GM21737 (cell line): ENCODE results near the gene KNG1.
"Not testable (repeated sequence)": the region's sequence is repeated elsewhere in the genome, so short reads cannot be mapped to it uniquely, and the experiment has no call there.

ENCODE experiments used
- ATAC-seq: cut with Tn5 transposase; IDR thresholded peaks from one replicate; pipeline ENCODE4 v1.9.1; 2021; ENCODE audit warnings: mild to moderate bottlenecking, moderate library complexity; ENCODE audit not compliant: unreplicated experiment

KNG1 gene

DNA sequence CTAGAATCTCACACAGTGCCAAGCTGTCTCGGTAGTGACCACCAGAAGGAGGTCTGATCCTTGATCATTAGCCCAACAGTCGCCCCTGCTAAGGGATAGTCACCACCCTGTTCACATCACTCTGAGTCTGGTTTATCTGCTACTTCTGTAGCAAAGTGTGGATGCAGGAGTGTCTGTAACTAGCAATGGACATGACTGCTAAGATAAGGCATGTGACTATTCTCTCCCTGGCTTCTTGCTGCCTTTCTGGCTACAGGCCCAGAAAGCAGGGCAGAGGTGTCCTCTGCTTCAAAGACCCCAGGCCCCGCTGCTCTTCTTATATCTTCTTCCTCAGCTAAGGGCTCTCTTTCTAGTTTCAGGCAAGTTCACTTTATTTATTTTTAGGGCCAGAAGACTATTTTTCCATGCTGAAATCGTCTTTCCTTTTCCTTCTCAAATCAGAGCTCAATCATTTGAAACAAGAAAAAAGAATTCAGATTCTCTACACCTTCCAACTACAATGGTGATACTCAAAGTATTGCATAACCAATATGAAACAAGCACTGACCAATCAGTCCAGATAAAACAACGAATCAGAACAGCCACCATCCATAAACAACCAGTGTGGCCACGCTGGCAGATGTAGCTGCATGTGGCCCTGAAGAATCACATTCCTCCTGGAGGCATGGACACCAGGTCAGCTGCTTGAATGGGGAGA is 8.0 kb upstream of the KNG1 start:
- no peak for ATAC-seq

- not testable (repeated sequence) for ATAC-seq
These were observed 6.5 kb upstream of the KNG1 start for GRCh38 chr3:186710694-186711093.

DNA sequence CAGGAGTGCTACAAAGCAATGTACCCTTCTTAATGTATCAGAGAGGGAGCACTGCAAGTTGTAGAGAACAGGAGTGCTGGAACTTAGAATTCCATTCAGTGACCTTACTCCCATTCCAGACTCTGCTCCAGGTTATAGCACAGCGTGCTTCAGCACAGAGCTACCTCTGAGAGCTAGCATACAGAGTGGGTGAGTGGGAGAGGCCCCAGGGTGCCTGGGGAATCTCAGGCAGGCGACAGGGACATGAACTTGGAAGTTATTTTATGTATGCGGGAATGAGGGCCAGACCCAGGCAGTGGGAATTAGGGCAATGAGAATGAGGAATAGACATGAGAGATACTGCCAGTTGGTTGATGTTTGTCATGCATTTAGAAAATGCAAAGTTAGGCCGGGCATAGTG is 3.7 kb upstream of the KNG1 start:
- no peak for ATAC-seq

DNA sequence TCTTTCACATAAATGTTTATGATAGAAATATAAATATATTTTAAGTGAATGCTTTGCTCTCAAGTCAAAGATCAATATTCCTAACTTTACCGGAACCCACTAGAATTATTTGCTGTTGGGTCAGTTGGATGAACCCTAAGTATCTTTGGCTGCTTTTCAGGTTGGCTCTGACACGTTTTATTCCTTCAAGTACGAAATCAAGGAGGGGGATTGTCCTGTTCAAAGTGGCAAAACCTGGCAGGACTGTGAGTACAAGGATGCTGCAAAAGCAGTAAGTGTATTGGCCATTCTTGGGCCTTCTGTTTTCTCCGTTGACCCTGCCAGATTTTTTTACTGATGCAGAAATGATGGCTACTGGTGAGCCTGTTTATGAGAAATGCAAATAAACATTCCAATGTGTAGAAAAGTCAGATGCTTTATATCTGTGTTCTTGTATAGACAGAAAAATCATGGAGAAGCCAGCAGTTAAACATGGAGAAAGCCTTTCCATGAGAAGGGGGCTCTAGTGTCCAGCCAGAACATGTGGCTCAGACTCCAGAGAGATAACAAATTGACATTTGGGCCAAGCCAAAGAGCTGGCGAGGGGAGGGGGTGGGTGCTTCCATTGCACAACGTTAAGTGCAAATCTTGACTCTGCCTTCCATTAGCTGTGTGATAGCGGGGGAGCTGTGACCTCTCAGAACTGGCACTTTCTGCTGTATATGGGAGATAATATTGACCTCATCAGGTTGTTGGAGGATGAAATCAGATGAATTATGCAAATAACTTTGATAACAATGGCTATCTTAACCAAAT is 3.0 kb downstream of the KNG1 start:
- ATAC-seq: no peak

- no peak for ATAC-seq
These were observed 5.3 kb downstream of the KNG1 start for GRCh38 chr3:186722457-186722856.

GRCh38 chr3:186724911-186725310 is 7.8 kb downstream of the KNG1 start:
- no peak for ATAC-seq

GRCh38 chr3:186732169-186732766 is 15.1 kb downstream of the KNG1 start:
- ATAC-seq: no peak

- ATAC-seq: no peak
These were observed 25.6 kb downstream of the KNG1 start for GRCh38 chr3:186742618-186743380.

DNA sequence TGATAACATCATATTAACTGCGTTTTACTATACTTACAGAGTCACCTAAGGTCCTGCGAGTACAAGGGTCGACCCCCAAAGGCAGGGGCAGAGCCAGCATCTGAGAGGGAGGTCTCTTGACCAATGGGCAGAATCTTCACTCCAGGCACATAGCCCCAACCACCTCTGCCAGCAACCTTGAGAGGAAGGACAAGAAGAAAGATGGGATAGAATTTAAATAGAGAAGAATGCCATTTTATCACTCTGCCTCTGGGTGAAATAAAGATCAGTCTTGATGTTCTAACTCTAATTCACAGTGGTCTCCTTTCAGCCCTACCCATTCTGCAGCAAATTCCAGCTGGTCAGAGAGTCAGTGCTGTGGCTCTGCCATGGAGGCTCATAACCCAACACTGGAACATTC is 26.5 kb downstream of the KNG1 start:
- no peak for ATAC-seq

DNA sequence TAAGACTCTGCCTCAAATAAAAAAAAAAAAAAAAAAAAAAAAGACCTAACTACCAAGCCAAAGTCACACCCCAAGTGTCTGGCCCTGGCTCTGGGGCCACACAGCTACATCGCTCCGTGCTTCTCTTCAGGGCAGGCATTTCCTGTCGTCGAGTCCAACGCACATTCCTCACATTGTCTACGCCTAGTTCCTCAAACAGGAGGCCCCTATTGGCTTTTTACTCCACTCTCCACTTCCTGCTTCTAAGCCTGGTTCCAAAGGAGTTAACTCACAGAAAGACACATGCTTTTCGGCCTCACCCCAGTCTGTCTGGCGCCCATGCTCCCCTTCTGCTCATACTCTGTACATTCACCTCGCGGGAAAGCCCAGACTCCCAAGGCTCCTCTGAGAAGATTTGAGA is 28.8 kb downstream of the KNG1 start:
- no peak for ATAC-seq

- no peak for ATAC-seq
These were observed 33.2 kb downstream of the KNG1 start for GRCh38 chr3:186750316-186750715.

GRCh38 chr3:186751480-186751879 is 34.3 kb downstream of the KNG1 start:
- no peak for ATAC-seq

DNA sequence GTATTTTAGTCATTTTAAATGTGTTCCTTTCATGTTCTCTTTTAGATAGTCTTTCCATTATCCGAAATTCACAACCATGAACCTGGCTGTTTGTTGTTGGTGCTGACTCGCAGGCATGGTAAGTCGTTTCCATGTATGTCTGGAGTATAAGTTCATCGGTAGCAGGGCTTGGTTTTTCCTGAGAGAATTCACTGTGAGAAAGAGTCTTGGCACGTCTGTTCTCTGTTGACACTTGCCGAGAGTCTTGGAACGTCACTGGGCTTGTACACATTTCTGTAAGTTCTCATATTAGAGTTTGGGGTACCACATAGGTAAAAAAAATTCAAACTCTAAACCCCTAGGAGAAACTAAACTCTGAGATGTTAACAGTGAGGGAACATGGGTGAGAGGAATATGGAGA is 36.8 kb downstream of the KNG1 start:
- ATAC-seq: no peak

DNA sequence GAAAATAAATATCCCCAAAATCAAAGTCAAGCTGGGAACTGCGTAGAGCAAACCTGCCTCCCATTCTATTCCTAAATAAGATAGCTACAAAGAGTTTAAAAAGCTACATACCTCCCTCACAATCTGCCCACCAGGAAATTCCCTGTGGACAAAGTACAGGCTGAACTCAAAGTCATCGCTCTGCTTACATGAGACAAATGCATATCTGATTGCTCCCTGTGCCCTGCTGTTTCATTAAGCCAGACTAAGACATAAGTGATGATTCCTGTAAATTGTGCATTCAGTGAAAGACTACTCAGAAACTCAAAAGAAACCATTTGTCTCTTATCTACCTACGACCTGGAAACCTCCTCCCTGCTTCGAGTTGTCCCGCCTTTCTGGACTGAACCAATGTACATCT is 37.7 kb downstream of the KNG1 start:
- ATAC-seq: no peak

- no peak for ATAC-seq
These were observed 40.1 kb downstream of the KNG1 start for GRCh38 chr3:186757214-186757613.

GRCh38 chr3:186757686-186758220 is 40.6 kb downstream of the KNG1 start:
- ATAC-seq: no peak

DNA sequence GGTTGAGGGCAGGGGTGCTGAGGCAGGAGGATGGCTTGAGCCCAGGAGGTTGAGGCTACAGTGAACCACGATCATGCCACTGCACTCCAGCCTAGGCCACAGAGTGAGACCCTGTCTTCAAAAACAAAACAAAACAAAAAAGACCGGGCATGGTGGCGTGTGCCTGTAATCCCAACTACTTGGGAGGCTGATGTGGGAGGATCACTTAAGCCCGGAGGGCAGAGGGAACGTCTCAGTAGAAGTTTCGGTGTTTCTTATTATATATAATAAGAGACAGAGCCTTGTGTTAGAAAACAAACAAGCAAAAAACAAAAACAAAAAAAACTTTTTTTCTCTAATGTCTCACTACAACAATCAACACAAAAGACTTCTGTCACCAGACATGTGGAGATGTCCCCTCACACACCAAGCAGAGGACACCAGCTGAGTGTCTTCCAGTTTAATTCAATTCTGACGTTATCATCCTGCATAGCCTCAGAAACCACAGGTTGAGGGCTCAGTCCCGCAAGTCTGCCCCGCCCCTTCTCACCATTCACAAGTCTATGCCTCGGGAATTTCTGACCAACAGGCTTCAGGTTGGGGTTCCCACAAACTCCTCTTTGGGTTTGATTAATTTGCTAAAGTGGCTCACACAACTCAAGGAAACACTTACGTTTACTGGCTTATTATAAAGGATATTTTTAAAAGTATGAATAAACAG is 42.2 kb downstream of the KNG1 start:
- no peak for ATAC-seq

GRCh38 chr3:186760141-186760833 is 43.1 kb downstream of the KNG1 start:
- ATAC-seq: no peak

GRCh38 chr3:186760897-186761447 is 43.8 kb downstream of the KNG1 start:
- ATAC-seq: no peak

DNA sequence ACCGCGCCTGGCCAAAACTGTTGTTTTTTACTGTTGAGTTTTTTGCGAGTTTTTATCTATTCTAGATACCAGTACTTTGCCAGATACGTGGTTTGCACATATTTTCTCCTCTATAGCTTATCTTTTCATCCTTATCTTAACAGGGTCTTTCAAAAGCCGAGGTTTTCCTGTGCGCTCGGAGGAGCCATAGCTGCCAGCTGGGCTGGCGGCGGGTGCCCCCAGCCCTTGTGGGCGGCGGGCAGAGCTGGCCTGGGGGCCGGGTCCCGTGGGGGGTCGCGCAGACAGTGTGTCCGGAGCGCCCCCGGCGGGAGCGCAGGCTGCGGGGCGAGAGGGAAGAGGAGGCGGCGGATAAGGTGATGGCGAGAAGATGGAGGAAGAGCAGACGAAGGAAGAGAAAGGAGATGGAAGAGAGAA is 55.1 kb downstream of the KNG1 start:
- no peak for ATAC-seq
